Stimulated activated CD4-positive, alpha-beta T cell treated with anti-CD3 and anti-CD28 coated beads, Interleukin-2, amount 100 ng/mL, for 4 hours (primary cell): ENCODE measurements around the gene LIM2.
A peak's percentile ranks its signal among the peaks of the same experiment; 100 is the strongest.

Experiments
- DNase-seq: peaks from one replicate; pipeline ENCODE4 v3.0.0-alpha.2; 2020; ENCODE audit warnings: low read depth

LIM2 gene

GRCh38 chr19:51339687-51340656, 47.8 kb downstream of the LIM2 start:
- peak; percentile 89 for DNase-seq

- no peak for DNase-seq
Measured at GRCh38 chr19:51339313-51339686, 48.5 kb downstream of the LIM2 start.

GRCh38 chr19:51338563-51339312, 49.0 kb downstream of the LIM2 start:
- DNase-seq, result peak; percentile 83

- DNase-seq, result no peak
Measured at GRCh38 chr19:51337861-51338562, 49.8 kb downstream of the LIM2 start.

- no peak for DNase-seq
Measured at GRCh38 chr19:51337141-51337860, 50.5 kb downstream of the LIM2 start.

- no peak for DNase-seq
Measured at GRCh38 chr19:51333836-51334460, 53.8 kb downstream of the LIM2 start.

- DNase-seq, result no peak
Measured at GRCh38 chr19:51331716-51332115, 56.1 kb downstream of the LIM2 start.

GRCh38 chr19:51331193-51331592, 56.6 kb downstream of the LIM2 start:
- no peak for DNase-seq

GRCh38 chr19:51330366-51330765, 57.4 kb downstream of the LIM2 start:
- DNase-seq, result no peak
